SU-DHL-6 (cell line): Measurements from ENCODE around the gene GALNT9.

ENCODE experiments used
- CTCF ChIP-seq: fragments of 200-600 bp; sonication (generic); IDR thresholded peaks from one replicate; pipeline ENCODE4 v1.5.1; 2017; ENCODE audit warnings: antibody characterized with exemption, mild to moderate bottlenecking, low read length, moderate library complexity; ENCODE audit not compliant: insufficient read depth, poor library complexity, severe bottlenecking
- EZH2phosphoT487 ChIP-seq: fragments of 200-600 bp; sonication (generic), shearing (Covaris generic); conservative IDR thresholded peaks from 2 replicates; pipeline ENCODE4 v1.6.1; 2018; ENCODE audit warnings: mild to moderate bottlenecking, antibody characterized with exemption, low read length, moderate library complexity, mixed read lengths

- TF ChIP-seq CTCF (no peak), EZH2phosphoT487 (no peak)
Observed at GRCh38 chr12:132229926-132230325, 99.5 kb downstream of the GALNT9 start.
